GM23338 (cell line): Measurements from ENCODE around the gene RCE1. TPM values are rescaled to one million over a fixed set of nuclear protein-coding genes. Genes with fewer than 3 reads are reported as not detected.
A peak's percentile ranks its signal among the peaks of the same experiment; 100 is the strongest.

Experiments used
- ATAC-seq: fragments of 200-7000 bp; cut with Tn5 transposase; 3 replicates; pipeline ENCODE4 v1.9.1; 2020
- DNase-seq: peaks from one replicate; pipeline ENCODE4 v3.0.0-alpha.2; 2015; ENCODE audit warnings: low spot score
- H2AFZ ChIP-seq: fragments of 200-600 bp; sonication (generic); 2 replicates; pipeline ENCODE4 v1.8.0; 2016; ENCODE audit warnings: antibody characterized with exemption, mild to moderate bottlenecking, moderate library complexity
- H3F3A ChIP-seq: fragments of 200-600 bp; sonication (generic); replicated peaks from 2 replicates; pipeline ENCODE4 v1.8.0; 2017; ENCODE audit warnings: antibody characterized with exemption, mixed run types, low read depth
- H3K27ac ChIP-seq: fragments of 200-600 bp; sonication (generic); 2 replicates; pipeline ENCODE4 v1.6.1; 2016; ENCODE audit warnings: low read depth
- H3K27me3 ChIP-seq: fragments of 200-600 bp; sonication (generic); 2 replicates; pipeline ENCODE4 v1.8.0; 2016; ENCODE audit warnings: mild to moderate bottlenecking, mixed run types, moderate library complexity; ENCODE audit not compliant: insufficient read depth
- H3K36me3 ChIP-seq: fragments of 200-600 bp; sonication (generic); 2 replicates; pipeline ENCODE4 v1.8.0; 2016; ENCODE audit warnings: mild to moderate bottlenecking; ENCODE audit not compliant: insufficient read depth
- H3K4me1 ChIP-seq: fragments of 200-600 bp; sonication (generic); 2 replicates; pipeline ENCODE4 v1.8.0; 2016; ENCODE audit warnings: mild to moderate bottlenecking, moderate library complexity; ENCODE audit not compliant: insufficient read depth
- H3K4me2 ChIP-seq: fragments of 200-600 bp; sonication (generic); 2 replicates; pipeline ENCODE4 v1.7.1; 2017; ENCODE audit warnings: mixed run types
- H3K4me3 ChIP-seq: fragments of 200-600 bp; sonication (generic); 2 replicates; pipeline ENCODE4 v1.6.1; 2016; ENCODE audit warnings: mixed run types
- H3K79me2 ChIP-seq: fragments of 200-600 bp; sonication (generic); replicated peaks from 2 replicates; pipeline ENCODE4 v1.8.0; 2017; ENCODE audit warnings: mild to moderate bottlenecking; ENCODE audit not compliant: insufficient read depth
- H3K9me2 ChIP-seq: fragments of 200-600 bp; sonication (generic); 2 replicates; pipeline ENCODE4 v1.8.0; 2017; ENCODE audit not compliant: insufficient read depth
- H4K20me1 ChIP-seq: fragments of 200-600 bp; sonication (generic); replicated peaks from 2 replicates; pipeline ENCODE4 v1.8.0; 2017; ENCODE audit warnings: mild to moderate bottlenecking; ENCODE audit not compliant: insufficient read depth
- H3K27ac Mint-ChIP-seq: 2 replicates; pipeline ENCODE4 v1.8.0; 2020; ENCODE audit warnings: inconsistent platforms, mild to moderate bottlenecking, moderate library complexity, mixed read lengths
- H3K27me3 Mint-ChIP-seq: 3 replicates; pipeline ENCODE4 v1.8.0; 2022; ENCODE audit warnings: low read depth, mild to moderate bottlenecking, moderate library complexity, mixed read lengths, inconsistent platforms; ENCODE audit not compliant: insufficient read depth, poor library complexity
- H3K36me3 Mint-ChIP-seq: 3 replicates; pipeline ENCODE4 v1.8.0; 2021; ENCODE audit warnings: low read depth, mild to moderate bottlenecking, inconsistent platforms, moderate library complexity, mixed read lengths
- H3K4me1 Mint-ChIP-seq: 3 replicates; pipeline ENCODE4 v1.8.0; 2020; ENCODE audit warnings: mild to moderate bottlenecking, inconsistent platforms, mixed read lengths
- H3K4me3 Mint-ChIP-seq: 3 replicates; pipeline ENCODE4 v1.8.0; 2021; ENCODE audit warnings: moderate library complexity, mild to moderate bottlenecking, inconsistent platforms, mixed read lengths
- H3K9me3 Mint-ChIP-seq: 3 replicates; pipeline ENCODE4 v1.8.0; 2020; ENCODE audit warnings: moderate library complexity, mild to moderate bottlenecking, inconsistent platforms, mixed read lengths
- CREB1 ChIP-seq: fragments of 250-450 bp; sonication (Bioruptor Pico); IDR thresholded peaks from 2 replicates; pipeline ENCODE4 v1.5.0; 2020; ENCODE audit warnings: low read depth, mild to moderate bottlenecking, moderate library complexity
- CTCF ChIP-seq, 2 experiments: fragments of 200-600 bp in 1 of 2; sonication (generic) in 1 of 2; conservative IDR thresholded peaks; 2 replicates each; pipeline versions ENCODE4 v1.5.1 to v1.6.1; 2016 to 2017; ENCODE audit warnings: antibody characterized with exemption in 2 of 2, low read depth in 2 of 2, mild to moderate bottlenecking in 2 of 2, moderate library complexity in 1 of 2
- ETS1 ChIP-seq: IDR thresholded peaks from 2 replicates; pipeline ENCODE4 v1.6.1; 2016; ENCODE audit warnings: antibody characterized with exemption
- EZH2 ChIP-seq: fragments of 200-600 bp; sonication (generic); IDR thresholded peaks from one replicate; pipeline ENCODE4 v1.8.0; 2017; ENCODE audit warnings: antibody characterized with exemption, mild to moderate bottlenecking, low read depth; ENCODE audit not compliant: unreplicated experiment
- EZH2phosphoT487 ChIP-seq: fragments of 200-600 bp; sonication (generic); IDR thresholded peaks from one replicate; pipeline ENCODE4 v1.8.1; 2018; ENCODE audit warnings: antibody characterized with exemption; ENCODE audit not compliant: unreplicated experiment
- JUNB ChIP-seq: IDR thresholded peaks from one replicate; pipeline ENCODE4 v1.6.1; 2016; ENCODE audit warnings: antibody characterized with exemption; ENCODE audit not compliant: unreplicated experiment
- NANOG ChIP-seq: IDR thresholded peaks from 2 replicates; pipeline ENCODE4 v1.6.1; 2016; ENCODE audit warnings: antibody characterized with exemption, borderline replicate concordance
- POLR2AphosphoS5 ChIP-seq: IDR thresholded peaks from 2 replicates; pipeline ENCODE4 v1.6.1; 2016; ENCODE audit warnings: antibody characterized with exemption, low read depth
- REST ChIP-seq: IDR thresholded peaks from one replicate; pipeline ENCODE4 v1.6.1; 2018; ENCODE audit warnings: antibody characterized with exemption; ENCODE audit not compliant: unreplicated experiment
- STAT1 ChIP-seq: IDR thresholded peaks from one replicate; pipeline ENCODE4 v1.6.1; 2016; ENCODE audit warnings: antibody characterized with exemption; ENCODE audit not compliant: unreplicated experiment
- ZNF114 ChIP-seq: fragments of 250-450 bp; sonication (Bioruptor Pico); IDR thresholded peaks from 2 replicates; pipeline ENCODE4 v1.5.0; 2020; ENCODE audit warnings: mild to moderate bottlenecking, moderate library complexity
- ZNF331 ChIP-seq: fragments of 250-450 bp; sonication (Bioruptor Pico); IDR thresholded peaks from 2 replicates; pipeline ENCODE4 v1.5.0; 2020; ENCODE audit warnings: low read depth, mild to moderate bottlenecking, moderate library complexity
- polyA plus RNA-seq: library from polyadenylated mRNA; unstranded; fragments of >200 nt; fragmentation: Nextera tagmentation; extraction: Ambion mirVana; gene quantifications from 2 replicates; pipeline ENCODE4 v1.2.1, GENCODE V29; 2016
- total RNA-seq: library from RNA; depleted of rRNA; stranded (reverse); fragments of >200 nt; shearing (Covaris generic); gene quantifications from 2 replicates; pipeline ENCODE4 v1.2.3, GENCODE V29; 2014

Gene RCE1
- total and polyA plus RNA-seq, 2 experiments from 2014 or later = 27.8 to 55.1 TPM

- H3K36me3 Mint-ChIP-seq = no peaks in the 10 kb centered on the region; the same call in 2 of the 3 replicates
- Histone ChIP-seq H3K27me3 (no peaks in the 10 kb centered on the region), H3K9me2 (no peaks in the 10 kb centered on the region), H3K4me3 (no peak overlapping the region), H3F3A (no peaks in the 10 kb centered on the region), H3K27ac (peak overlapping the region; percentile 64; the same call in 1 of the 2 replicates), H3K4me1 (no peaks in the 10 kb centered on the region; the same call in 1 of the 2 replicates), H3K4me2 (no peak overlapping the region), H3K36me3 (no peaks in the 10 kb centered on the region), H2AFZ (no peak overlapping the region), H4K20me1 (no peaks in the 10 kb centered on the region), H3K79me2 (no peaks in the 10 kb centered on the region)
- peaks cover 2% of the 10 kb centered on the region for H3K27me3 Mint-ChIP-seq
- H3K4me1 Mint-ChIP-seq = peaks cover 32% of the 10 kb centered on the region
- DNase-seq (peak; percentile 40), ATAC-seq (peak; percentile 30; the same call in 2 of the 3 replicates)
- TF ChIP-seq STAT1 (no peak), ZNF114 (CRISPR knock-in tag) (no peak), ZNF331 (CRISPR knock-in tag) (no peak), POLR2AphosphoS5 (no peak), JUNB (no peak), CREB1 (CRISPR knock-in tag) (no peak), EZH2phosphoT487 (no peak), REST (no peak), EZH2 (no peak)
- H3K4me3 Mint-ChIP-seq = no peak overlapping the region
- H3K9me3 Mint-ChIP-seq = no peaks in the 10 kb centered on the region
- peak overlapping the region; percentile 85 for H3K27ac Mint-ChIP-seq
Measured at GRCh38 chr11:66891851-66892660, 48.8 kb downstream of the RCE1 start.

- Histone ChIP-seq H3K27ac (no peak overlapping the region), H3K36me3 (no peaks in the 10 kb centered on the region), H4K20me1 (no peaks in the 10 kb centered on the region), H3K4me2 (no peak overlapping the region), H3K4me3 (no peak overlapping the region), H3F3A (no peaks in the 10 kb centered on the region), H3K9me2 (no peaks in the 10 kb centered on the region), H2AFZ (no peak overlapping the region), H3K4me1 (no peaks in the 10 kb centered on the region; the same call in 1 of the 2 replicates), H3K27me3 (no peaks in the 10 kb centered on the region), H3K79me2 (no peaks in the 10 kb centered on the region)
- no peaks in the 10 kb centered on the region for H3K9me3 Mint-ChIP-seq
- DNase-seq = no peak
- no peak overlapping the region for H3K27ac Mint-ChIP-seq
- peaks cover 32% of the 10 kb centered on the region for H3K4me1 Mint-ChIP-seq
- ATAC-seq = no peak; the same call in 2 of the 3 replicates
- peaks cover 2% of the 10 kb centered on the region for H3K27me3 Mint-ChIP-seq
- H3K36me3 Mint-ChIP-seq = no peaks in the 10 kb centered on the region; the same call in 2 of the 3 replicates
- no peak overlapping the region for H3K4me3 Mint-ChIP-seq
- no peak for TF ChIP-seq ETS1
- no peak for TF ChIP-seq ZNF331 (CRISPR knock-in tag)
- TF ChIP-seq NANOG = no peak
- TF ChIP-seq POLR2AphosphoS5 = no peak
- no peak for TF ChIP-seq EZH2phosphoT487
- TF ChIP-seq EZH2 = no peak
- no peak for TF ChIP-seq JUNB
- no peak for TF ChIP-seq CTCF (conservative IDR thresholded peaks at IDR 0.05; ENCODE audit: low read depth in 2 of 2)
- no peak for TF ChIP-seq REST
Measured at GRCh38 chr11:66892911-66893310, 49.7 kb downstream of the RCE1 start.
